H9 (cell line): ENCODE measurements around the gene CCDC137. TPM values are rescaled to one million over a fixed set of nuclear protein-coding genes. Genes with fewer than 3 reads are reported as not detected.

Experiments
- DNase-seq: peaks from one replicate; pipeline ENCODE4 v3.0.0-alpha.2; 2017
- H2AFZ ChIP-seq: one replicate; pipeline ENCODE4 v1.6.1; 2013; ENCODE audit warnings: mild to moderate bottlenecking, low read length, control low read depth, moderate library complexity
- H2AK5ac ChIP-seq: 2 replicates; pipeline ENCODE4 v1.6.1; 2013; ENCODE audit warnings: low read length, control low read depth, mixed read lengths; ENCODE audit not compliant: insufficient read length
- H2BK120ac ChIP-seq: one replicate; pipeline ENCODE4 v1.6.1; 2013; ENCODE audit warnings: low read depth, mild to moderate bottlenecking, low read length, control low read depth, inconsistent platforms; ENCODE audit not compliant: poor library complexity, severe bottlenecking
- H2BK12ac ChIP-seq: 2 replicates; pipeline ENCODE4 v1.6.1; 2013; ENCODE audit warnings: low read length, control low read depth, mixed read lengths, low read depth; ENCODE audit not compliant: insufficient read length
- H2BK15ac ChIP-seq: 2 replicates; pipeline ENCODE4 v1.6.1; 2013; ENCODE audit warnings: low read depth, low read length, control low read depth
- H2BK20ac ChIP-seq: one replicate; pipeline ENCODE4 v1.6.1; 2013; ENCODE audit warnings: low read depth, mild to moderate bottlenecking, low read length, control low read depth, inconsistent platforms; ENCODE audit not compliant: poor library complexity, severe bottlenecking
- H2BK5ac ChIP-seq: 2 replicates; pipeline ENCODE4 v1.6.1; 2013; ENCODE audit warnings: low read length, control low read depth, mixed read lengths; ENCODE audit not compliant: insufficient read length
- H3K14ac ChIP-seq: 2 replicates; pipeline ENCODE4 v1.6.1; 2013; ENCODE audit warnings: low read length, control low read depth; ENCODE audit not compliant: insufficient read depth
- H3K18ac ChIP-seq: 2 replicates; pipeline ENCODE4 v1.6.1; 2013; ENCODE audit warnings: low read depth, mild to moderate bottlenecking, mixed read lengths, low read length, control low read depth; ENCODE audit not compliant: insufficient read length
- H3K23ac ChIP-seq: 2 replicates; pipeline ENCODE4 v1.6.1; 2013; ENCODE audit warnings: low read length, control low read depth, mixed read lengths, low read depth; ENCODE audit not compliant: insufficient read length
- H3K23me2 ChIP-seq: 2 replicates; pipeline ENCODE4 v1.6.1; 2013; ENCODE audit warnings: low read depth, mild to moderate bottlenecking, mixed read lengths, low read length, control low read depth; ENCODE audit not compliant: insufficient read length, poor library complexity, severe bottlenecking
- H3K27ac ChIP-seq: 2 replicates; pipeline ENCODE4 v1.5.1; 2013; ENCODE audit warnings: low read length, control low read depth, mixed read lengths, low read depth; ENCODE audit not compliant: insufficient read length
- H3K27me3 ChIP-seq: 2 replicates; pipeline ENCODE4 v1.6.1; 2013; ENCODE audit warnings: low read length, control low read depth, inconsistent platforms; ENCODE audit not compliant: insufficient read depth
- H3K4ac ChIP-seq: 2 replicates; pipeline ENCODE4 v1.6.1; 2013; ENCODE audit warnings: low read depth, mild to moderate bottlenecking, control low read depth, inconsistent platforms, low read length, moderate library complexity
- H3K4me1 ChIP-seq: 2 replicates; pipeline ENCODE4 v1.6.1; 2013; ENCODE audit warnings: low read length, control low read depth, inconsistent platforms; ENCODE audit not compliant: insufficient read depth
- H3K4me2 ChIP-seq: 2 replicates; pipeline ENCODE4 v1.6.1; 2013; ENCODE audit warnings: low read length, control low read depth, mixed read lengths; ENCODE audit not compliant: insufficient read length, insufficient read depth
- H3K56ac ChIP-seq: 2 replicates; pipeline ENCODE4 v1.6.1; 2013; ENCODE audit warnings: low read depth, mild to moderate bottlenecking, mixed read lengths, low read length, control low read depth; ENCODE audit not compliant: insufficient read length
- H3K79me1 ChIP-seq: 2 replicates; pipeline ENCODE4 v1.6.1; 2013; ENCODE audit warnings: low read depth, mild to moderate bottlenecking, moderate library complexity, low read length, control low read depth, inconsistent platforms; ENCODE audit not compliant: insufficient read depth, poor library complexity, severe bottlenecking
- H3K79me2 ChIP-seq: 2 replicates; pipeline ENCODE4 v1.6.1; 2013; ENCODE audit warnings: low read length, control low read depth, inconsistent platforms; ENCODE audit not compliant: insufficient read depth
- H3K9ac ChIP-seq: 2 replicates; pipeline ENCODE4 v1.6.1; 2013; ENCODE audit warnings: low read length, control low read depth, mixed read lengths; ENCODE audit not compliant: insufficient read length; ENCODE audit errors: extremely low read depth
- H3K9me3 ChIP-seq: one replicate; pipeline ENCODE4 v1.6.1; 2013; ENCODE audit warnings: low read depth, low read length, inconsistent platforms; ENCODE audit not compliant: control insufficient read depth
- H3T11ph ChIP-seq: one replicate; pipeline ENCODE4 v1.6.1; 2013; ENCODE audit warnings: mild to moderate bottlenecking, low read length, control low read depth, inconsistent platforms
- H4K20me1 ChIP-seq: one replicate; pipeline ENCODE4 v1.6.1; 2013; ENCODE audit not compliant: control insufficient read depth, insufficient read length, insufficient read depth
- H4K5ac ChIP-seq: 2 replicates; pipeline ENCODE4 v1.6.1; 2013; ENCODE audit warnings: low read depth, mild to moderate bottlenecking, mixed read lengths, low read length, control low read depth; ENCODE audit not compliant: insufficient read length
- H4K8ac ChIP-seq: replicated peaks from 2 replicates; pipeline ENCODE4 v1.6.1; 2013; ENCODE audit warnings: low read length, control low read depth, mixed read lengths, low read depth; ENCODE audit not compliant: insufficient read length
- H4K91ac ChIP-seq: 2 replicates; pipeline ENCODE4 v1.6.1; 2013; ENCODE audit warnings: low read depth, mild to moderate bottlenecking, moderate library complexity, mixed read lengths, low read length, control low read depth; ENCODE audit not compliant: insufficient read length
- H3K27ac Mint-ChIP-seq, 3 experiments: 2 replicates in 2 of 3; 3 replicates in 1 of 3; pipeline ENCODE4 v1.8.0; 2020 to 2021; ENCODE audit warnings: mixed read lengths in 3 of 3, mild to moderate bottlenecking in 1 of 3, moderate library complexity in 1 of 3
- H3K27me3 Mint-ChIP-seq: 2 replicates; pipeline ENCODE4 v1.8.0; 2021; ENCODE audit warnings: low read depth, mild to moderate bottlenecking, moderate library complexity, mixed read lengths
- H3K36me3 Mint-ChIP-seq, 3 experiments: 2 replicates in 2 of 3; 3 replicates in 1 of 3; pipeline ENCODE4 v1.8.0; 2020 to 2021; ENCODE audit warnings: low read depth in 3 of 3, mixed read lengths in 3 of 3; ENCODE audit not compliant: insufficient read depth in 1 of 3
- H3K4me1 Mint-ChIP-seq, 2 experiments: 2 replicates each; pipeline ENCODE4 v1.8.0; 2020; ENCODE audit warnings: mixed read lengths in 2 of 2
- H3K4me3 Mint-ChIP-seq, 2 experiments: 2 replicates in 1 of 2; 3 replicates in 1 of 2; pipeline ENCODE4 v1.8.0; 2020 to 2021; ENCODE audit warnings: mild to moderate bottlenecking in 2 of 2, mixed read lengths in 2 of 2, moderate library complexity in 1 of 2
- H3K9me3 Mint-ChIP-seq, 2 experiments: 2 replicates in 1 of 2; 3 replicates in 1 of 2; pipeline ENCODE4 v1.8.0; 2020; ENCODE audit warnings: mild to moderate bottlenecking in 2 of 2, mixed read lengths in 2 of 2, moderate library complexity in 1 of 2
- CTCF ChIP-seq: fragments of 200-600 bp; sonication (generic); conservative IDR thresholded peaks from 3 replicates; pipeline ENCODE4 v1.8.0; 2021; ENCODE audit warnings: antibody characterized with exemption, mild to moderate bottlenecking
- WGBS: extraction: QIAGEN DNeasy Blood & Tissue Kit; methylation state at CpG from one replicate; pipeline ENCODE4 v1.1.7; 2013; ENCODE audit warnings: missing lambda C conversion rate, low lambda C conversion rate, mixed read lengths; ENCODE audit not compliant: insufficient read length; ENCODE audit errors: extremely low coverage; 5-methylcytosine and 5-hydroxymethylcytosine counted together
- total RNA-seq: library from RNA; stranded (reverse); gene quantifications from 2 replicates; pipeline ENCODE4 v1.2.1, GENCODE V29; 2021

The CCDC137 gene
- total RNA-seq, 1 experiment from 2014 or later: 60.8 TPM

DNA sequence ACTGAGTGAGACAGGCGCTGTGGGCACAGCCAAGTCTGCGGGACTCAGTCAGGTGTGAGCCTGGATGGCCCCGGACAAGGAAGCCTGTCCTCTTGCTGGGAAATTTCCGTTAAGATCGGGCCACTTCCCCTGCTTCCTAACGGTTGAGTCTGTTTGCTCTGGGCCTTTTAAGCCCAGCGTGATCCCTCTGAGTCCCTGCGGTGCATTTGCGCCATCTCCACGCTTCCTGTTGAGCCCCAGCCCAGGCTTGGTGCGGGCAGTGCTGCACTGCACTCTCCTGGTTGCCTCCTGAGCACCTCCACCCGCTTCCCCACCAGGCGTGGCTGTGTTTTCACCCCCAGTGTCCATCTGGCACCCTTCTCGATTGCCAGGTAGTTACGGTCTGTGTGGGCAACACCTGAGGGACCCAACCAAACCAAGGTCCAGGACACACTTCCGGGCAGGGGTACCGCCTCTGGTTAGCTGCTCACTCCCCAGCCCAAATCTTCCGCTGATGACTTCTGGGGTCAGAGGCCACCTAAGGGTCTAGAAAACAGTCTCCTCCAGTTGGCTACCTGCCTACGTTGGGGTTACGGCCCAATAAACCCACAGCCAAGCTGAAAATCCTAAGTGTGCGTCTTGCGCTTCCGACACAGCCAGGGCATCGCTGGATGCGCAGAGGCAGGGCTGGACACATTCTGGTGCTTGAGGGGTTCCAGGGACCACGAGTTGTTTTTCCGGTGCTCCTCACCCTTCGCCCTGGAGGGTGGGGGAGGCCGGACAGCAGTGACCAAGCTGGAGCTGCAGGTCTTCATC lies 44.2 kb downstream of the CCDC137 start:
- no peak overlapping the region for H2BK120ac ChIP-seq
- Mint-ChIP-seq H3K4me1 (peaks cover 24% of the 10 kb centered on the region in 2 experiments), H3K36me3 (peaks cover 18 to 37% (median 19%) of the 10 kb centered on the region in 3 experiments), H3K4me3 (peak overlapping the region; percentile 58 to 79), H3K9me3 (no peaks in the 10 kb centered on the region; a peak in 1 of 5 replicates), H3K27ac (peak overlapping the region in 2 of 3 experiments; percentile 83 to 85; a peak in 3 of 7 replicates), H3K27me3 (no peaks in the 10 kb centered on the region; the same call in 1 of the 2 replicates)
- H3K23ac ChIP-seq: no peak overlapping the region
- H3K4me1 ChIP-seq: no peaks in the 10 kb centered on the region; the same call in 1 of the 2 replicates
- H3K4me2 ChIP-seq: peak overlapping the region; percentile 74
- H4K91ac ChIP-seq: no peak overlapping the region
- no peaks in the 10 kb centered on the region for H3K9me3 ChIP-seq
- no peak overlapping the region for H2BK15ac ChIP-seq
- H2AK5ac ChIP-seq: no peak overlapping the region
- no peak overlapping the region for H3K4ac ChIP-seq
- no peak overlapping the region for H4K8ac ChIP-seq
- H3K9ac ChIP-seq: peak overlapping the region; percentile 42
- peaks cover 20% of the 10 kb centered on the region for H3K23me2 ChIP-seq
- WGBS: no CpG with 5 or more reads among the region's 29 CpGs
- H3K14ac ChIP-seq: peak overlapping the region; percentile 15; the same call in 1 of the 2 replicates
- no peak overlapping the region for H2BK5ac ChIP-seq
- no peak overlapping the region for H2BK12ac ChIP-seq
- H4K5ac ChIP-seq: no peak overlapping the region
- H2AFZ ChIP-seq: no peak overlapping the region
- no peaks in the 10 kb centered on the region for H4K20me1 ChIP-seq
- peak overlapping the region; percentile 14 for H3K18ac ChIP-seq
- no peak overlapping the region for H3K56ac ChIP-seq
- H3K27ac ChIP-seq: no peak overlapping the region
- no peak for TF ChIP-seq CTCF
- H3K79me1 ChIP-seq: no peaks in the 10 kb centered on the region
- H2BK20ac ChIP-seq: no peak overlapping the region
- no peaks in the 10 kb centered on the region for H3K27me3 ChIP-seq
- no peaks in the 10 kb centered on the region; the same call in 1 of the 2 replicates for H3K79me2 ChIP-seq
- no peak for DNase-seq
- H3T11ph ChIP-seq: no peak overlapping the region
